ENCODE measurements around the gene SLC35C1. TPM values are rescaled to one million over a fixed set of nuclear protein-coding genes. Genes with fewer than 3 reads are reported as not detected.
"Not testable (repeated sequence)": the region's sequence is repeated elsewhere in the genome, so short reads cannot be mapped to it uniquely, and the experiment has no call there.

SLC35C1 gene
- total RNA-seq, 1 donor from 2014 or later, result 17.1 TPM

GRCh38 chr11:45826492-45826891 is 21.5 kb downstream of the SLC35C1 start:
- H3K27ac Mint-ChIP-seq; H3K36me3 Mint-ChIP-seq (ENCODE audit: low read depth); DNase-seq (ENCODE audit: low spot score); H3K4me1 Mint-ChIP-seq (ENCODE audit: low read depth); H3K4me3 Mint-ChIP-seq (ENCODE audit: low read depth); H3K27me3 Mint-ChIP-seq (ENCODE audit: low read depth); intact Hi-C loops (cut with micrococcal nuclease); H3K9me3 Mint-ChIP-seq: not testable (repeated sequence)

- Mint-ChIP-seq H3K36me3 (ENCODE audit: low read depth) (no peaks in the 10 kb centered on the region), H3K27ac (no peak overlapping the region), H3K9me3 (no peaks in the 10 kb centered on the region), H3K4me3 (ENCODE audit: low read depth) (no peak overlapping the region), H3K27me3 (ENCODE audit: low read depth) (peaks cover 8% of the 10 kb centered on the region), H3K4me1 (ENCODE audit: low read depth) (peaks cover 5% of the 10 kb centered on the region)
- no peak for DNase-seq (ENCODE audit: low spot score)
- intact Hi-C loops (cut with micrococcal nuclease), result no loop called here
These were observed 22.2 kb downstream of the SLC35C1 start for GRCh38 chr11:45827123-45827522.

GRCh38 chr11:45828996-45829395 is 24.0 kb downstream of the SLC35C1 start:
- intact Hi-C loops (cut with micrococcal nuclease), result no loop called here
- H3K4me1 Mint-ChIP-seq (ENCODE audit: low read depth), result peaks cover 16% of the 10 kb centered on the region
- H3K4me3 Mint-ChIP-seq (ENCODE audit: low read depth), result no peak overlapping the region
- H3K9me3 Mint-ChIP-seq, result no peaks in the 10 kb centered on the region
- no peak overlapping the region for H3K27ac Mint-ChIP-seq
- peaks cover 8% of the 10 kb centered on the region for H3K27me3 Mint-ChIP-seq (ENCODE audit: low read depth)
- H3K36me3 Mint-ChIP-seq (ENCODE audit: low read depth), result no peaks in the 10 kb centered on the region
- DNase-seq (ENCODE audit: low spot score), result no peak

GRCh38 chr11:45830596-45830995 is 25.6 kb downstream of the SLC35C1 start:
- intact Hi-C loops (cut with micrococcal nuclease), result no loop called here
- DNase-seq (ENCODE audit: low spot score), result no peak
- H3K9me3 Mint-ChIP-seq, result no peaks in the 10 kb centered on the region
- no peak overlapping the region for H3K4me3 Mint-ChIP-seq (ENCODE audit: low read depth)
- H3K36me3 Mint-ChIP-seq (ENCODE audit: low read depth), result no peaks in the 10 kb centered on the region
- H3K4me1 Mint-ChIP-seq (ENCODE audit: low read depth), result peaks cover 25% of the 10 kb centered on the region
- no peak overlapping the region for H3K27ac Mint-ChIP-seq
- peaks cover 8% of the 10 kb centered on the region for H3K27me3 Mint-ChIP-seq (ENCODE audit: low read depth)

GRCh38 chr11:45832811-45833441 is 28.0 kb downstream of the SLC35C1 start:
- H3K9me3 Mint-ChIP-seq, result no peaks in the 10 kb centered on the region
- intact Hi-C loops (cut with micrococcal nuclease), result no loop called here

GRCh38 chr11:45833761-45834160 is 28.8 kb downstream of the SLC35C1 start:
- intact Hi-C loops (cut with micrococcal nuclease), result no loop called here
- H3K27ac Mint-ChIP-seq, result peak overlapping the region; percentile 85
- DNase-seq (ENCODE audit: low spot score), result no peak
- H3K27me3 Mint-ChIP-seq (ENCODE audit: low read depth), result peaks cover 7% of the 10 kb centered on the region
- peak overlapping the region; percentile 66 for H3K4me3 Mint-ChIP-seq (ENCODE audit: low read depth)
- peaks cover 3% of the 10 kb centered on the region for H3K36me3 Mint-ChIP-seq (ENCODE audit: low read depth)
- H3K4me1 Mint-ChIP-seq (ENCODE audit: low read depth), result peaks cover 29% of the 10 kb centered on the region
- H3K9me3 Mint-ChIP-seq, result no peaks in the 10 kb centered on the region

More at GRCh38 chr11:45832811-45833441, 28.0 kb downstream of the SLC35C1 start:
- Mint-ChIP-seq H3K4me3 (ENCODE audit: low read depth) (no peak overlapping the region), H3K4me1 (ENCODE audit: low read depth) (peaks cover 29% of the 10 kb centered on the region), H3K27me3 (ENCODE audit: low read depth) (peaks cover 7% of the 10 kb centered on the region), H3K27ac (no peak overlapping the region), H3K36me3 (ENCODE audit: low read depth) (peaks cover 3% of the 10 kb centered on the region)
- DNase-seq (ENCODE audit: low spot score), result no peak

- Mint-ChIP-seq H3K9me3 (no peaks in the 10 kb centered on the region), H3K36me3 (ENCODE audit: low read depth) (peaks cover 3% of the 10 kb centered on the region), H3K27me3 (ENCODE audit: low read depth) (peaks cover 7% of the 10 kb centered on the region), H3K27ac (peak overlapping the region; percentile 85), H3K4me3 (ENCODE audit: low read depth) (peak overlapping the region; percentile 66), H3K4me1 (ENCODE audit: low read depth) (peaks cover 29% of the 10 kb centered on the region)
- intact Hi-C loops (cut with micrococcal nuclease), result no loop called here
- DNase-seq (ENCODE audit: low spot score), result peak; percentile 38
These were observed 29.4 kb downstream of the SLC35C1 start for GRCh38 chr11:45834298-45834756.

- no peaks in the 10 kb centered on the region for H3K9me3 Mint-ChIP-seq
- peaks cover 13% of the 10 kb centered on the region for H3K27me3 Mint-ChIP-seq (ENCODE audit: low read depth)
- H3K36me3 Mint-ChIP-seq (ENCODE audit: low read depth), result peaks cover 3% of the 10 kb centered on the region
- no peak for DNase-seq (ENCODE audit: low spot score)
- H3K4me3 Mint-ChIP-seq (ENCODE audit: low read depth), result no peak overlapping the region
- intact Hi-C loops (cut with micrococcal nuclease), result no loop called here
- peaks cover 25% of the 10 kb centered on the region for H3K4me1 Mint-ChIP-seq (ENCODE audit: low read depth)
- no peak overlapping the region for H3K27ac Mint-ChIP-seq
These were observed 34.3 kb downstream of the SLC35C1 start for GRCh38 chr11:45839204-45839603.

GRCh38 chr11:45840251-45840650 is 35.3 kb downstream of the SLC35C1 start:
- H3K4me3 Mint-ChIP-seq (ENCODE audit: low read depth); H3K36me3 Mint-ChIP-seq (ENCODE audit: low read depth); H3K9me3 Mint-ChIP-seq; DNase-seq (ENCODE audit: low spot score); H3K27ac Mint-ChIP-seq: not testable (repeated sequence)
- intact Hi-C loops (cut with micrococcal nuclease), result loop anchor here (10.0 kb wide), 3 partner anchors 165 to 1275 kb away; partner anchors contain the start of gene CD82
- Mint-ChIP-seq H3K4me1 (ENCODE audit: low read depth) (peaks cover 19% of the 10 kb centered on the region), H3K27me3 (ENCODE audit: low read depth) (peaks cover 16% of the 10 kb centered on the region)

GRCh38 chr11:45843158-45843924 is 38.4 kb downstream of the SLC35C1 start:
- peaks cover 15% of the 10 kb centered on the region for H3K27me3 Mint-ChIP-seq (ENCODE audit: low read depth)

GRCh38 chr11:45844822-45845578 is 40.1 kb downstream of the SLC35C1 start:
- Mint-ChIP-seq H3K4me3 (ENCODE audit: low read depth) (no peak overlapping the region), H3K9me3 (no peaks in the 10 kb centered on the region), H3K36me3 (ENCODE audit: low read depth) (peaks cover 5% of the 10 kb centered on the region), H3K27me3 (ENCODE audit: low read depth) (peaks cover 15% of the 10 kb centered on the region), H3K4me1 (ENCODE audit: low read depth) (peaks cover 41% of the 10 kb centered on the region), H3K27ac (no peak overlapping the region)
- intact Hi-C loops (cut with micrococcal nuclease), result loop anchor here (5.0 to 10.0 kb wide), 4 partner anchors 160 to 1280 kb away; partner anchors contain the start of gene CD82
- no peak for DNase-seq (ENCODE audit: low spot score)

More at GRCh38 chr11:45843158-45843924, 38.4 kb downstream of the SLC35C1 start:
- DNase-seq (ENCODE audit: low spot score), result peak; percentile 87
- no peaks in the 10 kb centered on the region for H3K36me3 Mint-ChIP-seq (ENCODE audit: low read depth)
- peak overlapping the region; percentile 71 for H3K27ac Mint-ChIP-seq
- intact Hi-C loops (cut with micrococcal nuclease), result loop anchor here (1.0 to 10.0 kb wide), 4 partner anchors 38 to 1279 kb away; partner anchors contain the start of genes CD82 and SLC35C1
- no peaks in the 10 kb centered on the region for H3K9me3 Mint-ChIP-seq
- peaks cover 32% of the 10 kb centered on the region for H3K4me1 Mint-ChIP-seq (ENCODE audit: low read depth)
- H3K4me3 Mint-ChIP-seq (ENCODE audit: low read depth), result peak overlapping the region; percentile 22

GRCh38 chr11:45846174-45846675 is 41.3 kb downstream of the SLC35C1 start:
- no peak for DNase-seq (ENCODE audit: low spot score)
- H3K27ac Mint-ChIP-seq, result peak overlapping the region; percentile 87
- H3K36me3 Mint-ChIP-seq (ENCODE audit: low read depth), result peaks cover 11% of the 10 kb centered on the region
- H3K4me1 Mint-ChIP-seq (ENCODE audit: low read depth), result peaks cover 47% of the 10 kb centered on the region
- no peaks in the 10 kb centered on the region for H3K9me3 Mint-ChIP-seq
- intact Hi-C loops (cut with micrococcal nuclease), result loop anchor here (5.0 to 10.0 kb wide), 4 partner anchors 159 to 1281 kb away; partner anchors contain the start of gene CD82
- H3K4me3 Mint-ChIP-seq (ENCODE audit: low read depth), result peak overlapping the region; percentile 84
- peaks cover 12% of the 10 kb centered on the region for H3K27me3 Mint-ChIP-seq (ENCODE audit: low read depth)
